ENCODE measurements around the gene GULP1. TPM values are rescaled to one million over a fixed set of nuclear protein-coding genes. Genes with fewer than 3 reads are reported as not detected.
A peak's percentile ranks its signal among the peaks of the same experiment; 100 is the strongest.

GULP1 gene
- total RNA-seq, 1 experiment from 2014 or later = 140 TPM

GRCh38 chr2:188309364-188309763 lies 17.7 kb downstream of the GULP1 start:
- H3K9me3 Mint-ChIP-seq = peaks cover 15 to 20% of the 10 kb centered on the region in 2 experiments
- WGBS (ENCODE audit: extremely low coverage, insufficient read length, low lambda C conversion rate) = no CpG with 5 or more reads among the region's 4 CpGs

More at GRCh38 chr2:188309364-188309763, 17.7 kb downstream of the GULP1 start:
- no peak overlapping the region for H4K8ac ChIP-seq (replicated peaks; ENCODE audit: insufficient read length, low read depth, low read length)
- no peak overlapping the region for H2BK5ac ChIP-seq (ENCODE audit: insufficient read length, low read length)
- no peak for DNase-seq
- no peaks in the 10 kb centered on the region for H3K79me1 ChIP-seq (ENCODE audit: insufficient read depth, low read depth, low read length, poor library complexity, severe bottlenecking)
- H4K91ac ChIP-seq (ENCODE audit: insufficient read length, low read depth, low read length) = no peak overlapping the region
- no peak overlapping the region for H3K4me2 ChIP-seq (ENCODE audit: insufficient read depth, insufficient read length, low read length)
- H2AK5ac ChIP-seq (ENCODE audit: insufficient read length, low read length) = no peak overlapping the region
- H3K56ac ChIP-seq (ENCODE audit: insufficient read length, low read depth, low read length) = no peak overlapping the region
- peak overlapping the region in 2 of 3 experiments; percentile 29 to 65; a peak in 4 of 7 replicates for H3K27ac Mint-ChIP-seq
- no peak overlapping the region for H2BK120ac ChIP-seq (ENCODE audit: low read depth, low read length, poor library complexity, severe bottlenecking)
- H3K23me2 ChIP-seq (ENCODE audit: insufficient read length, low read depth, low read length, poor library complexity, severe bottlenecking) = no peaks in the 10 kb centered on the region
- peaks cover 58 to 59% of the 10 kb centered on the region in 2 experiments for H3K4me1 Mint-ChIP-seq
- no peak overlapping the region for H2AFZ ChIP-seq (ENCODE audit: low read length)
- H3K27ac ChIP-seq (ENCODE audit: insufficient read length, low read depth, low read length) = no peak overlapping the region
- H3K9me3 ChIP-seq (ENCODE audit: control insufficient read depth, low read depth, low read length) = no peaks in the 10 kb centered on the region
- H3K14ac ChIP-seq (ENCODE audit: insufficient read depth, low read length) = no peak overlapping the region
- H3T11ph ChIP-seq (ENCODE audit: low read length) = no peak overlapping the region
- peaks cover 58% of the 10 kb centered on the region; the same call in 1 of the 2 replicates for H3K79me2 ChIP-seq (ENCODE audit: insufficient read depth, low read length)
- H2BK15ac ChIP-seq (ENCODE audit: low read depth, low read length) = no peak overlapping the region
- peaks cover 27 to 43% (median 31%) of the 10 kb centered on the region in 3 experiments for H3K36me3 Mint-ChIP-seq (ENCODE audit: insufficient read depth in 1 of 3, low read depth in 3 of 3)
- H4K5ac ChIP-seq (ENCODE audit: insufficient read length, low read depth, low read length) = no peak overlapping the region
- no peak overlapping the region for H3K4me3 Mint-ChIP-seq
- H3K18ac ChIP-seq (ENCODE audit: insufficient read length, low read depth, low read length) = no peak overlapping the region
- no peak overlapping the region for H2BK20ac ChIP-seq (ENCODE audit: low read depth, low read length, poor library complexity, severe bottlenecking)
- no peak overlapping the region for H3K9ac ChIP-seq (ENCODE audit: extremely low read depth, insufficient read length, low read length)
- H4K20me1 ChIP-seq (ENCODE audit: control insufficient read depth, insufficient read depth, insufficient read length) = no peaks in the 10 kb centered on the region
- no peaks in the 10 kb centered on the region for H3K27me3 Mint-ChIP-seq (ENCODE audit: low read depth)
- H3K23ac ChIP-seq (ENCODE audit: insufficient read length, low read depth, low read length) = no peak overlapping the region
- H3K4ac ChIP-seq (ENCODE audit: low read depth, low read length) = no peak overlapping the region
- peaks cover 16% of the 10 kb centered on the region for H3K4me1 ChIP-seq (ENCODE audit: insufficient read depth, low read length)
- no peak for TF ChIP-seq CTCF (conservative IDR thresholded peaks at IDR 0.05)
- H3K27me3 ChIP-seq (ENCODE audit: insufficient read depth, low read length) = no peaks in the 10 kb centered on the region
- H2BK12ac ChIP-seq (ENCODE audit: insufficient read length, low read depth, low read length) = no peak overlapping the region
